A549 (cell line): Measurements from ENCODE around the gene RHOT2. TPM values are rescaled to one million over a fixed set of nuclear protein-coding genes. Genes with fewer than 3 reads are reported as not detected.
A peak's percentile ranks its signal among the peaks of the same experiment; 100 is the strongest.

ENCODE experiments used
- ATAC-seq, 2 experiments: fragments of 200-7000 bp in 1 of 2; fragments of >200 bp in 1 of 2; cut with Nextera tagmentation in 1 of 2; cut with Tn5 transposase in 1 of 2; 3 replicates each; pipeline versions ENCODE4 v1.8.0 to v1.9.1; 2018 to 2020; ENCODE audit warnings: mild to moderate bottlenecking in 1 of 2, moderate library complexity in 1 of 2
- CTCF ChIA-PET: fragments of 300-600 bp; sonication (Branson Sonifier 250); formaldehyde crosslinking; extraction: SDS; loops from one replicate; lab custom pipeline; 2021; ENCODE audit warnings: antibody characterized with exemption, inconsistent platforms; lab: Yijun Ruan, JAX
- POLR2A ChIA-PET: fragments of 350-600 bp; formaldehyde crosslinking; extraction: SDS; loops from one replicate; lab custom pipeline; 2021; ENCODE audit warnings: antibody characterized with exemption, inconsistent platforms; lab: Yijun Ruan, JAX
- DNase-seq, 2 experiments: peaks; one replicate each; pipeline versions ENCODE4 v3.0.0 to v3.0.0-alpha.2; 2011 to 2016; ENCODE audit warnings: low read depth in 1 of 2, low spot score in 1 of 2
- FAIRE-seq: peaks from 2 replicates; lab custom pipeline; 2011; peaks lifted over from hg19 to GRCh38; lab: Jason Lieb, UNC
- H3K27ac ChIP-seq, 2 experiments: fragments of >200 bp; sonication (Bioruptor Twin); formaldehyde crosslinking; 3 replicates each; pipeline ENCODE4 v1.5.1; 2016 to 2017
- H3K4me1 ChIP-seq: fragments of >200 bp; sonication (Bioruptor Twin); formaldehyde crosslinking; 3 replicates; pipeline ENCODE4 v1.6.1; 2016
- H3K4me2 ChIP-seq: fragments of >200 bp; sonication (Bioruptor Twin); formaldehyde crosslinking; 3 replicates; pipeline ENCODE4 v1.6.1; 2016
- H3K4me3 ChIP-seq: fragments of >200 bp; sonication (Bioruptor Twin); formaldehyde crosslinking; 3 replicates; pipeline ENCODE4 v1.5.1; 2016
- H3K9me3 ChIP-seq: fragments of >200 bp; sonication (Bioruptor Twin); formaldehyde crosslinking; 3 replicates; pipeline ENCODE4 v1.6.1; 2016
- CBX2 ChIP-seq: fragments of 200-600 bp; sonication (generic); IDR thresholded peaks from 2 replicates; pipeline ENCODE4 v1.6.1; 2016; ENCODE audit warnings: low read depth, mild to moderate bottlenecking, borderline replicate concordance
- CBX8 ChIP-seq: fragments of 200-600 bp; sonication (generic); IDR thresholded peaks from 2 replicates; pipeline ENCODE4 v1.6.1; 2016
- CHD2 ChIP-seq: fragments of 150-350 bp; IDR thresholded peaks from 2 replicates; pipeline ENCODE4 v1.6.1; 2014; ENCODE audit warnings: low read length; ENCODE audit not compliant: partially characterized antibody
- E2F6 ChIP-seq: IDR thresholded peaks from 2 replicates; pipeline ENCODE4 v1.6.1; 2012; ENCODE audit warnings: low read depth, borderline replicate concordance
- FOSB ChIP-seq: fragments of 250-450 bp; sonication (Bioruptor Pico); IDR thresholded peaks from 2 replicates; pipeline ENCODE4 v1.5.0; 2020; ENCODE audit warnings: mild to moderate bottlenecking, moderate library complexity
- FOSL2 ChIP-seq, 2 experiments: fragments of 450-650 bp in 1 of 2; fragments of >200 bp in 1 of 2; sonication (Bioruptor Twin) in 1 of 2; formaldehyde crosslinking; IDR thresholded peaks; 2 replicates each; pipeline versions ENCODE4 v1.5.0 to v1.6.1; 2016 to 2020; ENCODE audit warnings: mild to moderate bottlenecking in 1 of 2, moderate library complexity in 1 of 2
- HDAC2 ChIP-seq: fragments of 200-600 bp; sonication (generic); IDR thresholded peaks from 2 replicates; pipeline ENCODE4 v1.6.1; 2016
- HES2 ChIP-seq: fragments of >200 bp; sonication (Bioruptor Twin); formaldehyde crosslinking; IDR thresholded peaks from 2 replicates; pipeline ENCODE4 v1.6.1; 2016
- HOXA7 ChIP-seq: fragments of 250-450 bp; sonication (Bioruptor Pico); IDR thresholded peaks from 2 replicates; pipeline ENCODE4 v1.5.0; 2020; ENCODE audit warnings: mild to moderate bottlenecking, moderate library complexity
- JUN ChIP-seq, 2 experiments: fragments of >200 bp; sonication (Bioruptor Twin); formaldehyde crosslinking; IDR thresholded peaks; 2 replicates in 1 of 2; 3 replicates in 1 of 2; pipeline ENCODE4 v1.6.1; 2016 to 2017
- MAX ChIP-seq: IDR thresholded peaks from 2 replicates; pipeline ENCODE4 v1.6.1; 2012
- MYC ChIP-seq: IDR thresholded peaks from 2 replicates; pipeline ENCODE4 v1.6.1; 2012; ENCODE audit warnings: mild to moderate bottlenecking, inconsistent platforms, low read length, improper control_type of control experiment, borderline replicate concordance
- NR3C1 ChIP-seq: fragments of >200 bp; sonication (Bioruptor Twin); formaldehyde crosslinking; IDR thresholded peaks from 3 replicates; pipeline ENCODE4 v1.6.1; 2017
- PHF8 ChIP-seq: fragments of 200-600 bp; sonication (generic); IDR thresholded peaks from 2 replicates; pipeline ENCODE4 v1.6.1; 2016; ENCODE audit warnings: low read depth, mild to moderate bottlenecking, antibody characterized with exemption, moderate library complexity, borderline replicate concordance
- POLR2A ChIP-seq: IDR thresholded peaks from 2 replicates; pipeline ENCODE4 v1.6.1; 2012; ENCODE audit warnings: mild to moderate bottlenecking, low read length
- RAD21 ChIP-seq, 2 experiments: fragments of >200 bp in 1 of 2; sonication (Bioruptor Twin) in 1 of 2; formaldehyde crosslinking in 1 of 2; IDR thresholded peaks in 1 of 2; conservative IDR thresholded peaks in 1 of 2; 2 replicates in 1 of 2; 3 replicates in 1 of 2; pipeline ENCODE4 v1.6.1; 2012 to 2018; ENCODE audit warnings: inconsistent platforms in 1 of 2
- RARB ChIP-seq: fragments of 250-450 bp; sonication (Bioruptor Pico); IDR thresholded peaks from 2 replicates; pipeline ENCODE4 v1.8.0; 2021; ENCODE audit warnings: mild to moderate bottlenecking, moderate library complexity
- RCOR1 ChIP-seq: fragments of 150-350 bp; IDR thresholded peaks from 2 replicates; pipeline ENCODE4 v1.6.1; 2014; ENCODE audit warnings: antibody characterized with exemption, low read length, low read depth
- ZSCAN20 ChIP-seq: fragments of 250-450 bp; sonication (Bioruptor Pico); IDR thresholded peaks from 2 replicates; pipeline ENCODE4 v1.8.0; 2022; ENCODE audit warnings: mild to moderate bottlenecking, moderate library complexity
- WGBS: methylation state at CpG from one replicate; pipeline ENCODE4 v1.1.6; 2017; ENCODE audit errors: missing lambda C conversion rate; 5-methylcytosine and 5-hydroxymethylcytosine counted together
- polyA plus RNA-seq, 4 experiments: library from polyadenylated mRNA; depleted of rRNA in 3 of 4; stranded (reverse); fragments of >200 nt; fragmentation: RNase III in 1 of 4; extraction: RNeasy Plus Mini Kit Qiagen cat#74134 plus additional on column Dnase treatment in 1 of 4; gene quantifications; 2 replicates in 3 of 4; 3 replicates in 1 of 4; pipeline ENCODE4 v1.2.3, GENCODE V29; 2011 to 2017
- TF ChIP-seq, protein P1 (sequence below): fragments of 450-650 bp; IDR thresholded peaks from 2 replicates; pipeline ENCODE4 v1.6.1; 2014; ENCODE audit warnings: antibody characterized with exemption

The RHOT2 gene
- polyA plus RNA-seq, 2 of the 4 experiments (the other 2 are of a cell fraction), result 38.0 to 83.1 TPM

DNA sequence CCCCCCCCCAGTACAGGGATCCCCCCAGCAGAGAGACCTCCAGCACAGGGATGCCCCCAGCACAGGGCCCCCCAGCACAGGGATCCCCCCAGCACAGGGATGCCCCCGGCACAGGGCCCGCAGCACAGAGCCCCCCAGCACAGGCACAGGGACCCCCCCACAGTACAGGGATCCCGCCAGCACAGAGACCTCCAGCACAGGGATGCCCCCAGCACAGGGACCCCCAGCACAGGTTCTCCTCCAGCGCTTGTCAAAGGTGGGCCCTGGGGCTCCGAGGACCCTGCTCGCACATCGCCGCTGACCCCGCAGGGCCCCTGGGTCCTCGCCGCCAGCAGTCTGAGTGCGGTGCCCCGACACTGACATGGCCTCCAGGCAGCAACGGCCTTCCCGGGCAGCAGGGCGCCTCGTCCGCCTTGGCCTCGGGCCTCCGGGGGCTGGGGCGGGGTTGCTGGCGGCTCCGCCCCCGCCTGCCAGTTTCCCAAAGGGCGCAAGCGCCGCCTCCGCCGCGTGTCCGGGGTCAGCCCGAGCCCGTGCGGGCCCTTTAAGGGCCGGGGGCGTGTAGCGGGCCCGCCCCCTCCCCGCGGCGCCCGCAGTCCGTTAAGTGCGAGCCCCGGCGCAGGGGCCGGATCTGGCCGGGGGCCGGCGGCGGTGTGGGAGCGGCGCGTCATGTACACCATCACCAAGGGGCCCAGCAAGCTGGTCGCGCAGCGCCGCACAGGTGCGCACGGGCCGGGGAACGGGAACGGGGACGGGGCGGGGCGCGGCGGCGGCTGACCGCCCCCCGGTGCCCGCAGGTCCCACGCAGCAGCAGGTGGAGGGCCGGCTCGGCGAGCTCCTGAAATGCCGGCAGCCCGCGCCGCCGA, 26.4 kb upstream of the RHOT2 start, which contains the start of gene MCRIP2:
Gene MCRIP2 (plus strand): TSS at position 503 of the 863 bp plus-strand sequence. CDS start 164 bp downstream, at position 667.
- TF ChIP-seq HES2, result no peak
- TF ChIP-seq RARB (CRISPR knock-in tag), result no peak
- TF ChIP-seq RAD21 (conservative IDR thresholded peaks at IDR 0.05 in 1 of 2, IDR thresholded peaks at IDR 0.05 in 1 of 2), result no peak
- TF ChIP-seq NR3C1, result no peak
- TF ChIP-seq MYC, result peak; percentile 21; the same call in 1 of the 2 replicates
- TF ChIP-seq FOSB (CRISPR knock-in tag), result no peak
- peak; percentile 72 for TF ChIP-seq POLR2A
- peak; percentile 53 for TF ChIP-seq MAX
- TF ChIP-seq HOXA7 (CRISPR knock-in tag), result no peak
- TF ChIP-seq PHF8, result peak; percentile 30; the same call in 1 of the 2 replicates
- TF ChIP-seq CBX2, result no peak
- TF ChIP-seq CBX8, result no peak
- TF ChIP-seq ZSCAN20, result no peak
- TF ChIP-seq RCOR1, result no peak
- peak; percentile 55 for TF ChIP-seq E2F6
- TF ChIP-seq JUN (IDR thresholded peaks at IDR 0.05), result peak in 1 of 2 experiments; percentile 68; a peak in 3 of 5 replicates
- FAIRE-seq (no peak), DNase-seq (peak; percentile 77 to 84), ATAC-seq (peak; percentile 57 to 71)
- Histone ChIP-seq H3K4me2 (peak within 1 kb of the TSS; percentile 86), H3K4me3 (peak within 1 kb of the TSS; percentile 54), H3K27ac (peak within 1 kb of the TSS; percentile 64 to 94), H3K9me3 (no peaks in the 10 kb centered on the region), H3K4me1 (peaks cover 43% of the 10 kb centered on the region)
- 0% methylated on average over 17 of the region's 81 CpGs for WGBS
- ChIA-PET POLR2A (no interaction called here), CTCF (interaction anchor here (0.5 to 2.0 kb wide), 3 partner anchors 17 to 46 kb away, joined by 3 to 10 read pairs (median 3); no protein-coding TSS in a partner anchor)

- no peak for FAIRE-seq
- DNase-seq, result peak in 1 of 2 experiments; percentile 52
- peaks cover 45% of the 10 kb centered on the region for H3K4me1 ChIP-seq
- H3K9me3 ChIP-seq, result no peaks in the 10 kb centered on the region
- ChIA-PET CTCF (interaction anchor here (0.6 to 2.0 kb wide), 4 partner anchors 17 to 52 kb away, joined by 3 to 10 read pairs (median 3); partner anchors contain the start of gene RAB40C), POLR2A (no interaction called here)
- 13% methylated on average over 13 of the region's 72 CpGs for WGBS
- H3K27ac ChIP-seq, result peak overlapping the region; percentile 64 to 94
- H3K4me3 ChIP-seq, result peak overlapping the region; percentile 54
- ATAC-seq, result peak; percentile 25 to 38
- H3K4me2 ChIP-seq, result peak overlapping the region; percentile 86
- TF ChIP-seq PHF8 (peak; percentile 8; the same call in 1 of the 2 replicates), MAX (peak; percentile 56), E2F6 (peak; percentile 66; the same call in 1 of the 2 replicates), FOSL2 (IDR thresholded peaks at IDR 0.05) (no peak), FOSL2 (CRISPR knock-in tag; IDR thresholded peaks at IDR 0.05) (no peak), HDAC2 (no peak), MYC (no peak), CHD2 (no peak)
- TF ChIP-seq, protein P1, sequence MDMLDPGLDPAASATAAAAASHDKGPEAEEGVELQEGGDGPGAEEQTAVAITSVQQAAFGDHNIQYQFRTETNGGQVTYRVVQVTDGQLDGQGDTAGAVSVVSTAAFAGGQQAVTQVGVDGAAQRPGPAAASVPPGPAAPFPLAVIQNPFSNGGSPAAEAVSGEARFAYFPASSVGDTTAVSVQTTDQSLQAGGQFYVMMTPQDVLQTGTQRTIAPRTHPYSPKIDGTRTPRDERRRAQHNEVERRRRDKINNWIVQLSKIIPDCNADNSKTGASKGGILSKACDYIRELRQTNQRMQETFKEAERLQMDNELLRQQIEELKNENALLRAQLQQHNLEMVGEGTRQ, result no peak
These were observed 25.5 kb upstream of the RHOT2 start for GRCh38 chr16:642189-643049.
